ENCODE data around the gene PAX6. TPM values are rescaled to one million over a fixed set of nuclear protein-coding genes. Genes with fewer than 3 reads are reported as not detected.

Gene PAX6
- polyA plus RNA-seq, 1 of the 3 experiments (the other 2 are of a cell fraction): not detected

GRCh38 chr11:31793264-31793663, 17.9 kb downstream of the PAX6 start:
- WGBS (ENCODE audit: low lambda C conversion rate): 78% methylated on average over 10 of the region's 10 CpGs
- ChIA-PET POLR2A (no interaction called here), CTCF (no interaction called here)
- H3K9me3 ChIP-seq: no peaks in the 10 kb centered on the region
- no peak overlapping the region for H3K4me3 ChIP-seq (ENCODE audit: low read depth in 2 of 2, low read length in 1 of 2)
- no peaks in the 10 kb centered on the region for H3F3A ChIP-seq (replicated peaks; ENCODE audit: insufficient read depth)
- H3K27me3 ChIP-seq (ENCODE audit: insufficient read depth): peaks cover 25% of the 10 kb centered on the region
- no peak overlapping the region for H2AFZ ChIP-seq (ENCODE audit: low read depth)
- H3K9ac ChIP-seq: no peak overlapping the region
- DNase-seq: no peak
- no peaks in the 10 kb centered on the region for H3K9me2 ChIP-seq
- no peaks in the 10 kb centered on the region for H3K36me3 ChIP-seq (replicated peaks in 1 of 2; ENCODE audit: control insufficient read depth in 1 of 2, insufficient read depth in 2 of 2, low read length in 1 of 2)
- H3K4me1 ChIP-seq (ENCODE audit: control insufficient read depth in 1 of 2, insufficient read depth in 2 of 2, low read depth in 1 of 2, low read length in 1 of 2): no peaks in the 10 kb centered on the region
- no peak overlapping the region for H3K27ac ChIP-seq (ENCODE audit: low read depth in 2 of 2, low read length in 1 of 2)
- no peak overlapping the region for H3K4me2 ChIP-seq
- no peaks in the 10 kb centered on the region for H4K20me1 ChIP-seq (ENCODE audit: insufficient read depth)
- H3K79me2 ChIP-seq (ENCODE audit: insufficient read depth): no peaks in the 10 kb centered on the region
- TF ChIP-seq RXRA (IDR thresholded peaks at IDR 0.05; ENCODE audit: borderline replicate concordance, low read depth) (no peak), YY1 (IDR thresholded peaks at IDR 0.05; ENCODE audit: low read depth) (no peak), JUND (IDR thresholded peaks at IDR 0.05) (no peak), SMC3 (IDR thresholded peaks at IDR 0.05; ENCODE audit: low read depth, low read length) (no peak), GATA2 (CRISPR knock-in tag; IDR thresholded peaks at IDR 0.05) (no peak), EZH2phosphoT487 (IDR thresholded peaks at IDR 0.05; ENCODE audit: borderline replicate concordance, low read depth) (no peak), GABPA (IDR thresholded peaks at IDR 0.05; ENCODE audit: low read depth) (no peak), MEF2A (IDR thresholded peaks at IDR 0.05; ENCODE audit: borderline replicate concordance, low read depth) (no peak), RCOR1 (IDR thresholded peaks at IDR 0.05; ENCODE audit: low read length) (no peak), EP300 (IDR thresholded peaks at IDR 0.05; ENCODE audit: borderline replicate concordance in 1 of 2, low read depth in 1 of 2, low read length in 1 of 2) (no peak)

- peaks cover 17% of the 10 kb centered on the region for H3K27me3 ChIP-seq (ENCODE audit: insufficient read depth)
- H3F3A ChIP-seq (replicated peaks; ENCODE audit: insufficient read depth): no peaks in the 10 kb centered on the region
- no peak for DNase-seq
- H3K79me2 ChIP-seq (ENCODE audit: insufficient read depth): no peaks in the 10 kb centered on the region
- no peak for TF ChIP-seq NRF1 (IDR thresholded peaks at IDR 0.05; ENCODE audit: low read depth, low read length)
- no peak for TF ChIP-seq FOXJ3 (CRISPR knock-in tag; IDR thresholded peaks at IDR 0.05)
- no peak for TF ChIP-seq MAX (IDR thresholded peaks at IDR 0.05; ENCODE audit: low read depth)
- no peak for TF ChIP-seq YY1 (IDR thresholded peaks at IDR 0.05; ENCODE audit: low read depth)
- TF ChIP-seq TCF12 (IDR thresholded peaks at IDR 0.05): no peak
- no peak for TF ChIP-seq SIN3A (IDR thresholded peaks at IDR 0.05; ENCODE audit: borderline replicate concordance, low read depth, low read length)
- no peak for TF ChIP-seq CTCF (IDR thresholded peaks at IDR 0.05)
- no peak for TF ChIP-seq GATA2 (CRISPR knock-in tag; IDR thresholded peaks at IDR 0.05)
- TF ChIP-seq TAF1 (IDR thresholded peaks at IDR 0.05; ENCODE audit: borderline replicate concordance, low read depth, low read length): no peak
- TF ChIP-seq RFX5 (IDR thresholded peaks at IDR 0.05; ENCODE audit: low read length): no peak
- POLR2A ChIA-PET: no interaction called here
- WGBS (ENCODE audit: low lambda C conversion rate): 43% methylated on average over 2 of the region's 2 CpGs
- H3K9ac ChIP-seq: no peak overlapping the region
- no peaks in the 10 kb centered on the region for H3K4me1 ChIP-seq (ENCODE audit: control insufficient read depth in 1 of 2, insufficient read depth in 2 of 2, low read depth in 1 of 2, low read length in 1 of 2)
- no peaks in the 10 kb centered on the region for H3K9me3 ChIP-seq
- no peak overlapping the region for H3K27ac ChIP-seq (ENCODE audit: low read depth in 2 of 2, low read length in 1 of 2)
- no peaks in the 10 kb centered on the region for H3K36me3 ChIP-seq (replicated peaks in 1 of 2; ENCODE audit: control insufficient read depth in 1 of 2, insufficient read depth in 2 of 2, low read length in 1 of 2)
- CTCF ChIA-PET: no interaction called here
- H2AFZ ChIP-seq (ENCODE audit: low read depth): no peak overlapping the region
- H3K9me2 ChIP-seq: no peaks in the 10 kb centered on the region
- H3K4me2 ChIP-seq: no peak overlapping the region
- no peak overlapping the region for H3K4me3 ChIP-seq (ENCODE audit: low read depth in 2 of 2, low read length in 1 of 2)
- H4K20me1 ChIP-seq (ENCODE audit: insufficient read depth): no peaks in the 10 kb centered on the region
These were observed 18.7 kb downstream of the PAX6 start for GRCh38 chr11:31792456-31792855.
